Esophagus muscularis mucosa (tissue), 4 donors: Measurements from ENCODE around the gene UTP11. TPM values are rescaled to one million over a fixed set of nuclear protein-coding genes. Genes with fewer than 3 reads are reported as not detected.
"Not testable (repeated sequence)": the region's sequence is repeated elsewhere in the genome, so short reads cannot be mapped to it uniquely, and the experiment has no call there.

Experiments used
- DNase-seq: peaks from one replicate; pipeline ENCODE4 v3.0.0-alpha.2; 2017; ENCODE audit errors: extremely low spot score
- H3K27ac ChIP-seq, 4 donors: fragments of 200-600 bp; sonication (generic); replicated peaks in 1 of 4; 1 replicate in 3 of 4; 2 replicates in 1 of 4; pipeline ENCODE4 v1.5.1; 2016 to 2019; ENCODE audit warnings: mild to moderate bottlenecking in 1 of 4
- H3K27me3 ChIP-seq, 4 donors: fragments of 200-600 bp; sonication (generic); one replicate each; pipeline versions ENCODE4 v1.5.1 to v1.6.0; 2016 to 2019
- H3K36me3 ChIP-seq, 4 donors: fragments of 200-600 bp; sonication (generic); one replicate each; pipeline ENCODE4 v1.5.1; 2016 to 2019
- H3K4me1 ChIP-seq, 4 donors: fragments of 200-600 bp; sonication (generic); one replicate each; pipeline ENCODE4 v1.5.1; 2016 to 2019
- H3K4me3 ChIP-seq, 4 donors: fragments of 200-600 bp; sonication (generic); 1 replicate in 2 of 4; 2 replicates in 2 of 4; pipeline ENCODE4 v1.5.1; 2016 to 2019; ENCODE audit warnings: mild to moderate bottlenecking in 4 of 4, moderate library complexity in 1 of 4
- H3K9me3 ChIP-seq, 4 donors: fragments of 200-600 bp; sonication (generic); 1 replicate in 3 of 4; 2 replicates in 1 of 4; pipeline ENCODE4 v1.5.1; 2016 to 2019
- EP300 ChIP-seq: sonication (generic); formaldehyde crosslinking; IDR thresholded peaks from one replicate; pipeline ENCODE4 v1.6.1; 2017; ENCODE audit warnings: antibody characterized with exemption
- POLR2A ChIP-seq: fragments of 450-650 bp; IDR thresholded peaks from one replicate; pipeline ENCODE4 v1.6.1; 2017; ENCODE audit warnings: antibody characterized with exemption, moderate library complexity, mild to moderate bottlenecking, low read depth
- POLR2AphosphoS5 ChIP-seq, 2 donors: sonication (generic); formaldehyde crosslinking; IDR thresholded peaks; one replicate each; pipeline ENCODE4 v1.6.1; 2017; ENCODE audit warnings: antibody characterized with exemption in 2 of 2
- WGBS: methylation state at CpG from one replicate; pipeline ENCODE4 v1.1.5; 2018; 5-methylcytosine and 5-hydroxymethylcytosine counted together
- intact Hi-C: fragments of 100-400 bp; cut with DNase I; formaldehyde crosslinking; loops from one replicate; pipeline ENCODE4 v1.15.1; 2023
- total RNA-seq, 4 donors: library from RNA; depleted of rRNA; stranded (reverse); fragments of >200 nt; gene quantifications; one replicate each; pipeline versions ENCODE4 v1.1.0 to v1.2.1, GENCODE V29; 2016
- TF ChIP-seq, protein P1 (sequence below), 3 experiments: fragments of 200-600 bp in 2 of 3; fragments of 450-650 bp in 1 of 3; sonication (generic) in 2 of 3; IDR thresholded peaks; one replicate each; pipeline ENCODE4 v1.5.1; 2017 to 2019; ENCODE audit warnings: antibody characterized with exemption in 3 of 3, mild to moderate bottlenecking in 2 of 3, moderate library complexity in 1 of 3

UTP11 gene
- total RNA-seq, 4 donors from 2014 or later, result 39.7 to 55.8 (median 42.4) TPM

DNA sequence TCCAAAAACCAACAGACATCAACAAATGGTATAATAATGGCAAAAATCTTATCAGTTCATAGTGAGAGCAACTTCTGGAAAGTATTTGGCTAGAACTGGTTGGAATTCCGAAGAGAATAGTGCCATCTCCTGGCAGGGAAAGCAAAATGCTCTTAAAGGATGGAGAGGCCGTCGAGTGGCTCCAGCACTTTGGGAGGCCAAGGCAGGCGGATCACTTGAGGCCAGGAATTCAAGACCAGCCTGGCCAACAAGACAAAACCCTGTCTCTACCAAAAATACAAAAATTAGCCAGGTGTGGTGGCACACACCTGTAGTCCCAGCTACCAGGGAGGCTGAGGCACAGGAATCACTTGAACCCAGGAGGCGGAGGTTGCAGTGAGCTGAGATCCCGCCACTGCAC lies 37.5 kb upstream of the UTP11 start:
- 55% methylated on average over 6 of the region's 6 CpGs for WGBS
- not testable (repeated sequence) for DNase-seq, H3K27ac ChIP-seq, H3K4me3 ChIP-seq, H3K27me3 ChIP-seq, H3K9me3 ChIP-seq, H3K4me1 ChIP-seq
- peaks cover 46 to 95% (median 76%) of the 10 kb centered on the region in 4 donors for H3K36me3 ChIP-seq
- intact Hi-C loops, result loop anchor here (10.0 kb wide), 1 partner anchor 90 kb away; no protein-coding TSS in a partner anchor
- TF ChIP-seq, protein P1, sequence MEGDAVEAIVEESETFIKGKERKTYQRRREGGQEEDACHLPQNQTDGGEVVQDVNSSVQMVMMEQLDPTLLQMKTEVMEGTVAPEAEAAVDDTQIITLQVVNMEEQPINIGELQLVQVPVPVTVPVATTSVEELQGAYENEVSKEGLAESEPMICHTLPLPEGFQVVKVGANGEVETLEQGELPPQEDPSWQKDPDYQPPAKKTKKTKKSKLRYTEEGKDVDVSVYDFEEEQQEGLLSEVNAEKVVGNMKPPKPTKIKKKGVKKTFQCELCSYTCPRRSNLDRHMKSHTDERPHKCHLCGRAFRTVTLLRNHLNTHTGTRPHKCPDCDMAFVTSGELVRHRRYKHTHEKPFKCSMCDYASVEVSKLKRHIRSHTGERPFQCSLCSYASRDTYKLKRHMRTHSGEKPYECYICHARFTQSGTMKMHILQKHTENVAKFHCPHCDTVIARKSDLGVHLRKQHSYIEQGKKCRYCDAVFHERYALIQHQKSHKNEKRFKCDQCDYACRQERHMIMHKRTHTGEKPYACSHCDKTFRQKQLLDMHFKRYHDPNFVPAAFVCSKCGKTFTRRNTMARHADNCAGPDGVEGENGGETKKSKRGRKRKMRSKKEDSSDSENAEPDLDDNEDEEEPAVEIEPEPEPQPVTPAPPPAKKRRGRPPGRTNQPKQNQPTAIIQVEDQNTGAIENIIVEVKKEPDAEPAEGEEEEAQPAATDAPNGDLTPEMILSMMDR (IDR thresholded peaks at IDR 0.05), result peak; percentile 42 to 61 (median 58)

DNA sequence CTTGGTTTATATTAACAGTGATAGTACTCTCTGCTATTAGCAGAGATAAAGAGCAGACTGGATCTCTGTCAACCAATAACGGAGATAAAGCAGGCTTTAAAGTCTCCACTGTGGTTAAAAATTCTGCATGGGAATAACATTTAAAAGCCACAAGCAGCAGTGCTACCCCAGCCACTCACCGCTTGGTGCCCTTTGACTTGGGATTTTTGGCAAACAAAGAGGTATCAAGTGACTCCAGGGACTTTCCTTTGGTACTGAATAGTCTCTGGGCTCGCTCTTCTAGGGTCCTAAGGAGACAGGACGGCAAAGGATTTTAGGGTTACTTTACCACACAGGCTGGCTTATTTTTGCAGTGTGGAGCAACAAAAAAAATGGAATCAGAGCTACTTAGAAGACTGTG lies 34.0 kb upstream of the UTP11 start:
- Histone ChIP-seq H3K36me3 (peaks cover 81 to 100% (median 90%) of the 10 kb centered on the region in 4 donors), H3K9me3 (no peaks in the 10 kb centered on the region), H3K4me1 (no peaks in the 10 kb centered on the region), H3K4me3 (no peak overlapping the region), H3K27ac (no peak overlapping the region), H3K27me3 (no peaks in the 10 kb centered on the region)
- TF ChIP-seq, protein P1 (IDR thresholded peaks at IDR 0.05), result no peak
- no peak for TF ChIP-seq POLR2AphosphoS5 (IDR thresholded peaks at IDR 0.05)
- TF ChIP-seq EP300, result no peak
- TF ChIP-seq POLR2A, result no peak
- no peak for DNase-seq
- intact Hi-C loops, result loop anchor here (10.0 kb wide), 1 partner anchor 94 kb away; no protein-coding TSS in a partner anchor
- 88% methylated on average over 4 of the region's 4 CpGs for WGBS

DNA sequence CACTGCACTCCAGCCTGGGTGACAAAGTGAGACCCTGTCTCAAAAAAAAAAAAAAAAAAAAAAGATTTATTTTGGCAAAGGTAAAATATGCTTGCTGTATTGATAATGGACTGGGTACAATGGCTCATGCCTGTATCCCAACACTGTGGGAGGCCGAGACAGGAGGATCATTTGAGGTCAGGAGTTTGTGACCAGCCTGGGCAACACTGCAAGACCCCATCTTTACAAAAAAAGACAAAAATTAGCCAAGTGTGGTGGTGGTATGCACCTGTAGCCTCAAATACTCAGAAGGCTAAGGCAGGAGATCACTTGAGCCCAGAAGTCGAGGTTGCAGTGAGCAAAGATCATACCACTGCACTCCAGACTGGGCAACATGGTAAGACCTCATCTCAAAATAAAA lies 29.0 kb upstream of the UTP11 start:
- Histone ChIP-seq H3K4me3 (no peak overlapping the region), H3K27me3 (no peaks in the 10 kb centered on the region), H3K9me3 (no peaks in the 10 kb centered on the region), H3K27ac (no peak overlapping the region), H3K4me1 (peaks cover 8 to 17% (median 12%) of the 10 kb centered on the region in 4 donors), H3K36me3 (peaks cover 84 to 96% (median 92%) of the 10 kb centered on the region in 4 donors)
- no peak for DNase-seq
- intact Hi-C loops, result loop anchor here (10.0 kb wide), 1 partner anchor 119 kb away; no protein-coding TSS in a partner anchor
- WGBS, result 94% methylated on average over 2 of the region's 2 CpGs
- TF ChIP-seq POLR2AphosphoS5 (IDR thresholded peaks at IDR 0.05) (no peak), EP300 (no peak), POLR2A (no peak)
- TF ChIP-seq, protein P1 (IDR thresholded peaks at IDR 0.05), result no peak

DNA sequence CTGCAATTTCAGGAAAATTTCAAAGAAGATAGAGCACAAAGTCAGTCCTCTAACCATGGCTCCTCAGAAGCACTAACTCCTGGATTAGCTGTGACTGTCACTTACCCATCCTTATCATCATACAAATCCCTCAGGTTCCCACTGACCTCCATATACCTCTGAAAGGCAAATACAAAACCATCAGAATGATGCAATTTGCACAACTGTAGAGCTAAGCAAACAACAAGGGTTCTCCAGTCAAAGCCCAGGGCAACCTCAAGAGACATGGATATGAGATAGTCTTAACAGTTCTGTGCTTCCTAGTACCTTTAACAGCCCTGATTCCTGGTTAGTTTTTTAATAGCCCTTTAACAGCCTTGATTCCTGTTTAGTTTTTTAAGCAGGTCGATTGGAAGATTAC lies 24.9 kb upstream of the UTP11 start:
- Histone ChIP-seq H3K27me3 (no peaks in the 10 kb centered on the region), H3K36me3 (peaks cover 43 to 55% (median 51%) of the 10 kb centered on the region in 4 donors), H3K4me1 (peaks cover 20 to 33% (median 23%) of the 10 kb centered on the region in 4 donors), H3K27ac (no peak overlapping the region), H3K4me3 (no peak overlapping the region), H3K9me3 (no peaks in the 10 kb centered on the region)
- DNase-seq, result no peak
- TF ChIP-seq EP300 (no peak), POLR2AphosphoS5 (IDR thresholded peaks at IDR 0.05) (no peak), POLR2A (no peak)
- TF ChIP-seq, protein P1 (IDR thresholded peaks at IDR 0.05), result no peak
- intact Hi-C loops, result loop anchor here (10.0 kb wide), 1 partner anchor 123 kb away; no protein-coding TSS in a partner anchor
- 44% methylated on average over 1 of the region's 1 CpG for WGBS

DNA sequence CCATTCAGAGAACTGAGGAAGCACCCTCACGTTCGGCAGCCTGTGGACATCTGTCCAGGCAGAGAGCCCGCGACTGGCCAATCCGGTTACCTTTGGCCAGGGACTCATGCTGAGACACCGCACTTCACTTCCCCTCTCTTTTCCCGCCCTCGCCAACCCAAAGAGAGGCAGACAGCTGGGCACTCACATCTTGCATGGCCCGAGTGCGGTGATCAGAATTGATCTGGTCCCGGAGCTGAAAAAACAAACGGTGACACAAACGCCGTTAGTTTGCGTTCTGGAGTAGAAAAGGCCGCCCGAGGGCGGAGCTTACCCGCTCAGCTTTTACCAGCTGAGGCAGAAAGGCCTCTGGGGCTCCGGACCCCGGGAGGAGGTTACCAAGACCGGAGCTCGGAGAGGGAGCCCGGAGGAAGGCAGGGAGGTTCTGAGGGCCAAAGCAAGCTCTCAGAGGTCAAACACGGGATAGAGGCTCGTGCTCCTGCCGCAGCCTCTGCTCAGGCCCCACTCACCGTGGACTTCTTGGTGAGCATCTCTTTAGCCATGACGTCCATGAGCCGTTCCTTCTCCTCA lies 23.1 kb upstream of the UTP11 start:
- peak overlapping the region; percentile 76 to 87 (median 83) for H3K27ac ChIP-seq
- intact Hi-C loops, result loop anchor here (10.0 kb wide), 1 partner anchor 125 kb away; no protein-coding TSS in a partner anchor
- no peaks in the 10 kb centered on the region for H3K27me3 ChIP-seq
- TF ChIP-seq POLR2AphosphoS5 (IDR thresholded peaks at IDR 0.05), result no peak
- TF ChIP-seq, protein P1 (IDR thresholded peaks at IDR 0.05), result no peak
- no peak for TF ChIP-seq POLR2A
- no peak for TF ChIP-seq EP300
- no peaks in the 10 kb centered on the region for H3K9me3 ChIP-seq
- H3K36me3 ChIP-seq, result peaks cover 25 to 37% (median 34%) of the 10 kb centered on the region in 4 donors
- H3K4me3 ChIP-seq, result peak overlapping the region; percentile 68 to 95 (median 82)
- WGBS, result under 1% methylated on average over 21 of the region's 30 CpGs
- no peak for DNase-seq
- H3K4me1 ChIP-seq, result peaks cover 20 to 33% (median 24%) of the 10 kb centered on the region in 4 donors
